Activated CD4-positive, alpha-beta T cell treated with anti-CD3 and anti-CD28 coated beads, Interleukin-2, amount 10 ng/mL, durations not matched to agents 24 days and 14 days (primary cell): ENCODE results near the gene PCP4. TPM values are rescaled to one million over a fixed set of nuclear protein-coding genes. Genes with fewer than 3 reads are reported as not detected.

Source experiments
- total RNA-seq: library from RNA; stranded (reverse); gene quantifications from 2 replicates; pipeline ENCODE4 v1.2.3, GENCODE V29; 2022

The PCP4 gene
- total RNA-seq, 1 donor from 2014 or later: not detected

Other genes starting within 250 kb of the PCP4 start
- gene IGSF5, start 122.3 kb upstream of the PCP4 start, total RNA-seq: not detected in 2 replicates